Inferior parietal cortex (tissue), 1 donor: ENCODE results near the gene GAS2.

Experiments
- DNase-seq: peaks from one replicate; pipeline ENCODE4 v3.0.0-alpha.2; 2016; ENCODE audit errors: extremely low spot score

GAS2 gene

GRCh38 chr11:22728600-22729389 lies 62.4 kb downstream of the GAS2 start:
- no peak for DNase-seq

DNA sequence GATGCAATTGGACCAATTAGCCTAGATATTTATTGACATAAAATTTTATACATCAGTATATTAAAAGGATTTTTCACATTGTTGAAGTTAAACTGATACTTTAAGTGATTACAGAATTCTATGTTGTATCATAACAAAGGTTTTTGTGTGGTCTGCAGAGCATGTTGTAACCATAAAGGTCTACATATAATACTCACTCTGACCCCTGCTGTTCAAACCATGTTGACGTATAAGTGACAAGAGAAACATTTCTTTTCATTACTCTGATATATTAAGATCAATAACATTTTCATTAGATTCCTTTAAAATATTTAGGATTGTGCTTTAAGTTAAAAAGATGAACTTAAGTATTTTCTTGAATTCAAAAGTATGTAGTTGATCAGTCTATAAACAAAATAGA lies 63.9 kb downstream of the GAS2 start:
- no peak for DNase-seq

DNA sequence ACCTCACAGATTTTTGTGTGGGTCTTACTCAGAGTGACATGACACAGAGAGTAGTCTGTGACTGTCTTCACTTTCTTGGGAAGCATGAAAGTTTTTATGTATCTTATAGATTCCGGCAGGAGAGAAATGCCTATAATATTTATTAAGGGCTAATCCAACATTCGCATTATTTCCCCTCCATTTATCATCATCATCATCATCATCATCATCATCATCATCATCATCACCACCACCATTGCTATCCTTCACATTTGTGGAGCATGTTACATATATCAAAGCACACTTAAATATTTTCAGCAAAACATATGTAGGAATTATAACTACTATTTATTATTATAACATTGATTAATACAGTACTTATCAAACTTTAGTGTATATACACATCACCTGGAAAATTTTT lies 66.2 kb downstream of the GAS2 start:
- DNase-seq = no peak

- no peak for DNase-seq
Observed at GRCh38 chr11:22733475-22734248, 67.3 kb downstream of the GAS2 start.

DNA sequence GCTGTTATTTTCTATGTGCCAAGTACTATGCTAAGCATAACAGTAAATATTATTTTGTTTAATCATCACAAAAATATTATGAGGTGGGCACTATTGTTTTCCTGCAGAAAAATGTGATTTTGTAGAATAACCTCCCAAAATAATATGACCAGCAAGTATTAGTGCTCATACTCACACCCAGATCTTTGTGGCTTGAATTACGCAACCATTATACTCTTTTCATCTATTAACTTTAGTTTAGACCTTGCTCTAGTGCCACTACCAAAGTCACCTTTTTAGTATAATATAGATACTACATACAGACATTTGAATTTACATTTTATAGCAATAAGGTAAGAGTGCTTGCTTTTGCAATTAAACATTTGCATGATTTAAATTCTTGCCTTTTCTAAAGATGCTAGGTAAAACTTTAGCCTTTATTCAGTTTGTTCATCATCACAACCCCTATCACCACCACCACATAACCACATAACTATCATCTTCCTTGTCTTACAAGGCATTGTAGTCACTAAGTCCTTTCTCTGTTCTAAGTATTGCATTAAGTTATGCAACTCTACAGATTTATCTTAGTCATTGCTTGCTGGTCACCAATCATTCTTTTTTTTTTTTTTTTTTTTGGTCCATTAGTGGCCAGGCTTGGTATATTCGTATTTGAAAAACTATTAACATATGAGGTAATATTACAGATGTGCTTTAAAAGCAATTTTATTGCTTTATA lies 68.4 kb downstream of the GAS2 start:
- DNase-seq = no peak

- DNase-seq = no peak
Observed at GRCh38 chr11:22742157-22742613, 75.8 kb downstream of the GAS2 start.

- no peak for DNase-seq
Observed at GRCh38 chr11:22749536-22749935, 83.1 kb downstream of the GAS2 start.

DNA sequence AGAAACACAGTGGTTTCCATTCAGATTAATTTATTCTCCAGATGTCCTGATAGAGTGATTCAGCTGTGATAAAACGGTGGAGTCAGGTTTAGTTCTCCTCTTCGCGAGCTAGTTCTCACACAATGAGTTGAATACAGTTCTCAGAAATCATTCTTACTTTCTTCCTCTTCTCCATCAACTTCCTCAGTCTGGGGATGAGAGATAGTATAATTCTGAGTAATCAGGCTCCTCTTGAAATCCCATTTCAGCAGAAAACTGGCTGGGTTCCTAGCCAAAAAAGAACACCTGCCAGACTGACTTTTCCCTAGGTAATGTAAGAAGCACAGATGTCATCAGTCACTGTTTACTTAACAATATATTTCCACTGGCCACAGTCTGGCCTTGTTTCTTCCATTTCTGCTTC lies 86.5 kb downstream of the GAS2 start:
- DNase-seq = no peak

GRCh38 chr11:22753416-22753815 lies 87.0 kb downstream of the GAS2 start:
- DNase-seq = no peak

GRCh38 chr11:22761066-22761465 lies 94.7 kb downstream of the GAS2 start:
- no peak for DNase-seq

GRCh38 chr11:22763166-22763565 lies 96.8 kb downstream of the GAS2 start:
- DNase-seq = peak; percentile 66

GRCh38 chr11:22764735-22765134 lies 98.3 kb downstream of the GAS2 start:
- DNase-seq = no peak

- DNase-seq = no peak
Observed at GRCh38 chr11:22768281-22768680, 101.9 kb downstream of the GAS2 start.

DNA sequence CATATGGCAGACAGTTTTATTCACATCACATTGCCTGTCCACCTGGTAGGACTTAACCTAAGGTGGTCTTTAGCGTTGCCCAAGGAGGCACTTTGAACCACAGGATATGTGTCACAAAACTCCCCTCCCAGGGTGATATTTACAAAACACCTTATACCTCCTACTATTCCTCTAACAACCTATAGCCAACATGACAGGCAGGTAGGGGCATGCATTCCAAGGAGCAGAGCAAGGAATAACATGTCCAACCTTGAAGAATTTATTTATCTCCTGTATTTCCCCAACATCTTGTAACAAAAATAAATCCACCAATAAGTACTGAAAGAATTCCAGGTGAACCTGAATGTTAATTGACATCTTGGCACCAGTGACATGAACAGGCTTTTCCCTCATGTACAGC lies 102.7 kb downstream of the GAS2 start:
- DNase-seq = no peak

DNA sequence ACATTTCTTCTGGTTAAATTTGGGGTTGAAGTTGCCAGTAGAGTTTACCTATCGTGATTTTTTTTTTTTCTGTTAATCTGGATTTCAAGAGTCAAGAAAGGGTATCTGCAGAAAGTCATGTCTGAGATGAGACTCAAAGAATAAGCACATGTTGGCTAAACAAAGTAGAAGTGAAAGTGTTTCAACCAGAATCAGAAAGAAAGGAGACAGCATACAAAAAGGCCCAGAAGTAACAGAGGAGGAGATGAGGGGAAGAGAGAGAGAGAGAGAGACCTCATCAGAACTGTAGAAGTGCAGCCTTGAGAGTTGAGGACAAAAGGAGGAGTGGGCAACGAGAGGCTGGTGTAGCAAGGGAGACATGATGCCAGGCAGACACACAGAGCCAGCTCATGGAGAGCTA lies 108.3 kb downstream of the GAS2 start:
- no peak for DNase-seq

- no peak for DNase-seq
Observed at GRCh38 chr11:22775248-22775647, 108.8 kb downstream of the GAS2 start.

DNA sequence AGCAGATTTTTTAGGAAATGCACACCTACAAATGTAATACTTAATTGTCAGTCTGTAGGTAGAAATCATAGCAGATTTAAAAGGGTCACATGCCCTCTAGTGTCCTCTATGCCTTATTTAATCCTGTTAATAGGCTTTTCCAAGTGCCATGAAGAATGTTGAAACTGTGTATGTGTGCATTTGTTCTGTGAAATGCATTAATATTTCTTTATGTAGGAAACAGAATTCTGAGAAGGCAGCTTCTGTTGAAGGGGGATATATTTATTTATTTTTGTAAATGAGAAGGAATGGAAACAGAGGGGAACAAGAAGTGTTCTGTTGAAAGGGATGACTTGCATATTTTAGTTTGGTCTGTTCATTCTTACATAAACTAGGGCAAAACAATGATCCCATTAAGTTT lies 112.2 kb downstream of the GAS2 start:
- DNase-seq = no peak

- no peak for DNase-seq
Observed at GRCh38 chr11:22779850-22780249, 113.4 kb downstream of the GAS2 start.

GRCh38 chr11:22780952-22781593 lies 114.7 kb downstream of the GAS2 start:
- DNase-seq = no peak

DNA sequence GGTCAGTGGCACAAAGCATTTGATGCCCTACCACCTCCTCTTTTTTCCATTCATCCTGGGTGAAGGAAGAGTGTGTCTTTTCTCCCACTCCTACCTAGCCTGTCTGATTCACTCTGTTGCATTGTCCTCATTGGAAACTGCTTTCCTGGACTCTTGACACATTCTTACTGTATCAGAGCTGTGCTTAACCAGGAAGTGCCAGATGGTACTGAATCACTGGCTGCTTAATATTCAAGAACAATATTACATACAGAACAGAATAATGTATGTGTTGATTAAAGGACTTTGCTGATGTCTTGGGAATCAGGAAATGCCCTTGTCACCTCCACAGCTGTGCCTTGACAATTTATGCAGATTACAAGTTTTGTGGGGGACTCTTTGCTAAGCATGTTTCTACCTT lies 118.8 kb downstream of the GAS2 start:
- no peak for DNase-seq

GRCh38 chr11:22786475-22786874 lies 120.1 kb downstream of the GAS2 start:
- no peak for DNase-seq

- no peak for DNase-seq
Observed at GRCh38 chr11:22787055-22787454, 120.6 kb downstream of the GAS2 start.
